Duodenal mucosa (tissue), 2 donors: Measurements from ENCODE around the gene MET.
"Not testable (repeated sequence)": the region's sequence is repeated elsewhere in the genome, so short reads cannot be mapped to it uniquely, and the experiment has no call there.

ENCODE experiments used
- H3K27ac ChIP-seq: one replicate; pipeline ENCODE4 v1.7.0; 2013; ENCODE audit warnings: low read depth, low read length
- H3K27me3 ChIP-seq, 2 donors: one replicate each; pipeline ENCODE4 v1.7.0; 2013; ENCODE audit warnings: low read length in 2 of 2, control low read depth in 1 of 2; ENCODE audit not compliant: insufficient read depth in 2 of 2, control insufficient read depth in 1 of 2
- H3K36me3 ChIP-seq, 2 donors: one replicate each; pipeline ENCODE4 v1.7.0; 2013; ENCODE audit warnings: low read length in 2 of 2, control low read depth in 1 of 2; ENCODE audit not compliant: insufficient read depth in 2 of 2, control insufficient read depth in 1 of 2
- H3K4me1 ChIP-seq, 2 donors: one replicate each; pipeline ENCODE4 v1.7.0; 2013; ENCODE audit warnings: low read length in 2 of 2, control low read depth in 1 of 2; ENCODE audit not compliant: insufficient read depth in 2 of 2, control insufficient read depth in 1 of 2
- H3K4me3 ChIP-seq, 2 donors: one replicate each; pipeline ENCODE4 v1.7.0; 2013; ENCODE audit warnings: low read length in 2 of 2, low read depth in 1 of 2
- H3K9ac ChIP-seq, 2 donors: one replicate each; pipeline ENCODE4 v1.7.0; 2013; ENCODE audit warnings: low read length in 2 of 2, low read depth in 1 of 2
- H3K9me3 ChIP-seq, 2 donors: one replicate each; pipeline ENCODE4 v1.7.0; 2013; ENCODE audit warnings: low read length in 2 of 2, control low read depth in 1 of 2; ENCODE audit not compliant: control insufficient read depth in 1 of 2

Gene MET

DNA sequence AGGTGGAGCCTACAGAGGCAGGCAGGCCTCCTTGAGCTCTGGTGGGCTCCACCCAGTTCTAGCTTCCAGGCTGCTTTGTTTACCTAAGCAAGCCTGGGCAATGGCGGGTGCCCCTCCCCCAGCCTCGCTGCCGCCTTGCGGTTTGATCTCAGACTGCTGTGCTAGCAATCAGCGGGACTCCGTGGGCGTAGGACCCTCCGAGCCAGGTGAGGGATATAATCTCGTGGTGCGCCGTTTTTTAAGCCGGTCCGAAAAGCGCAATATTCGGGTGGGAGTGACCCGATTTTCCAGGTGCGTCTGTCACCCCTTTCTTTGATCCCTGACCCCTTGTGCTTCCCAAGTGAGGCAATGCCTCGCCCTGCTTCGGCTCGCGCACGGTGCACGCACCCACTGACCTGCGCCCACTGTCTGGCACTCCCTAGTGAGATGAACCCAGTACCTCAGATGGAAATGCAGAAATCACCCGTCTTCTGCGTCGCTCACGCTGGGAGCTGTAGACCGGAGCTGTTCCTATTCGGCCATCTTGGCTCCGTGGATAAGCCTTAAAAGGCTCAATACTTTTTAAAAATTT is 52.0 kb downstream of the MET start:
- H3K9ac ChIP-seq, H3K4me1 ChIP-seq, H3K27me3 ChIP-seq, H3K27ac ChIP-seq, H3K36me3 ChIP-seq, H3K9me3 ChIP-seq, H3K4me3 ChIP-seq: not testable (repeated sequence)

GRCh38 chr7:116724560-116725231 is 52.7 kb downstream of the MET start:
- Histone ChIP-seq H3K9me3 (no peaks in the 10 kb centered on the region), H3K27me3 (no peaks in the 10 kb centered on the region), H3K27ac (no peak overlapping the region), H3K9ac (no peak overlapping the region), H3K36me3 (peaks cover 0 to 4% of the 10 kb centered on the region in 2 donors), H3K4me1 (peaks cover 3% of the 10 kb centered on the region in 2 donors), H3K4me3 (no peak overlapping the region)

GRCh38 chr7:116726149-116726548 is 54.2 kb downstream of the MET start:
- Histone ChIP-seq H3K4me3 (no peak overlapping the region), H3K4me1 (peaks cover 3% of the 10 kb centered on the region in 2 donors), H3K27me3 (no peaks in the 10 kb centered on the region), H3K9ac (no peak overlapping the region), H3K36me3 (peaks cover 0 to 4% of the 10 kb centered on the region in 2 donors), H3K27ac (no peak overlapping the region), H3K9me3 (no peaks in the 10 kb centered on the region)

DNA sequence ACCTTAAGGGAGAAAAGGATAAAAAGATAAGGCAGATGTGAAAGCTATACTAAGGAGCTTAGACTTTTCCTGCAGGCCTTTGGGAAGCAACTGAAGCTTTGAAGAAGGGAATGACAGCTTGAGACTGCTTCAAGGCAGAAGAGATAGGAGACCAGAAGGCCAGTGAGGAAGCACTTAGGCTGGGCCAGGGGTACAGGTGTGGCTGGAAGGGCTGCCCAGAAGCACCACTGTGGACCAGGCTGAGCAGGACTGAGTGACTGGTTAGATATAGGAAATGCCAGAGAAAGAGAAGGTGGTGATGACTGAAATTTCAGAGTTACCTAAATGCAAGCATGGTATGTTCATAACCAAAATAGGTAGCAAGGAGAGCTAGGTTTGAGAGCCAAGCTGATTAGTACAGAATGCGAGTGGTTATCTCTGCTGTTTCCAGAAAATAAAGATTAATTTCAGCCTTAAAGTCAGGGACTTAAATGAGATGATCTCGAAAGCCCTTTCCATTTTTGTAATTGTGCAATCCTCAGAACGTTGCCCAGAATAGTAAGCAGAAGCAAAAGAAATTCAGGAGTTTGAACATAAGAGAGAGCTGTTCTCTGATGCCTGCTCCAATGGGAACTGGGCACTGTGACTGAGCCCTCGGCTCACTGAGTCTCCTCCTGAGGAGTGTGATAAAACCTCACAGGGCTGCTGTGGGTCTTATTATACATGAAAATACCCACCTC is 54.9 kb downstream of the MET start:
- no peak overlapping the region for H3K27ac ChIP-seq
- H3K36me3 ChIP-seq = peaks cover 4% of the 10 kb centered on the region in 2 donors
- no peaks in the 10 kb centered on the region for H3K9me3 ChIP-seq
- no peak overlapping the region for H3K4me3 ChIP-seq
- peaks cover 3% of the 10 kb centered on the region in 2 donors for H3K4me1 ChIP-seq
- no peaks in the 10 kb centered on the region for H3K27me3 ChIP-seq
- H3K9ac ChIP-seq = no peak overlapping the region

DNA sequence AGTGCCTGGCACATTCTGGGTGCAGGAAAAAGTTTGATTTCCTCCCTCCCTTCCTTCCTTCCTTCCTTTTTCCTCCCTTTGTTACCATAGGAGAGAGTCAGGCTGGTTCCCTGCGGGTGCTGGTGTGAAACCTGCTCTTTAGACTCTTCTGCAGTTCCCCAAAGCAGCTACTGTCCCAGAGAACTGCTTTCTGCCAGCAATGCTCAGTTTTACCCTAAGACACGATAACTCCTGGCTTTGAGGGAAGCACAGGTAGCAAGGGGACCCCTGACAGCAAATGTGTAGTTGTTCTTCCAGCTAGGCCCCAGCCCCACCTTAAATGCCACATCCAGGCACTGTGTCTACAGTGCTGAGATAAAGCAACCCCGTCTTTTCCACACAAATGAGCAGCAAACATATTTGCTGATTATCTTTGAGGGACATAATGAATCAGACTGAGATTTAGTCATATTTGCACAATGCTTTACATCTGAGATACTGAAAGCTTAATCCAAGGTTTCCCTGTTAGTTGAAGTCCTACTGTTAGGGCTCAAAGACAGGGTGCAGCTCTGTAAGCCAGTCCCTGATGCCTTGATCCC is 55.5 kb downstream of the MET start:
- H3K9ac ChIP-seq = no peak overlapping the region
- peaks cover 4% of the 10 kb centered on the region in 2 donors for H3K36me3 ChIP-seq
- no peak overlapping the region for H3K4me3 ChIP-seq
- H3K27me3 ChIP-seq = no peaks in the 10 kb centered on the region
- no peaks in the 10 kb centered on the region for H3K9me3 ChIP-seq
- peaks cover 3% of the 10 kb centered on the region in 2 donors for H3K4me1 ChIP-seq
- H3K27ac ChIP-seq = no peak overlapping the region

GRCh38 chr7:116728413-116728812 is 56.4 kb downstream of the MET start:
- Histone ChIP-seq H3K4me3 (no peak overlapping the region), H3K9ac (no peak overlapping the region), H3K4me1 (peaks cover 3% of the 10 kb centered on the region in 2 donors), H3K27ac (no peak overlapping the region), H3K36me3 (peaks cover 4% of the 10 kb centered on the region in 2 donors), H3K27me3 (no peaks in the 10 kb centered on the region), H3K9me3 (no peaks in the 10 kb centered on the region)

DNA sequence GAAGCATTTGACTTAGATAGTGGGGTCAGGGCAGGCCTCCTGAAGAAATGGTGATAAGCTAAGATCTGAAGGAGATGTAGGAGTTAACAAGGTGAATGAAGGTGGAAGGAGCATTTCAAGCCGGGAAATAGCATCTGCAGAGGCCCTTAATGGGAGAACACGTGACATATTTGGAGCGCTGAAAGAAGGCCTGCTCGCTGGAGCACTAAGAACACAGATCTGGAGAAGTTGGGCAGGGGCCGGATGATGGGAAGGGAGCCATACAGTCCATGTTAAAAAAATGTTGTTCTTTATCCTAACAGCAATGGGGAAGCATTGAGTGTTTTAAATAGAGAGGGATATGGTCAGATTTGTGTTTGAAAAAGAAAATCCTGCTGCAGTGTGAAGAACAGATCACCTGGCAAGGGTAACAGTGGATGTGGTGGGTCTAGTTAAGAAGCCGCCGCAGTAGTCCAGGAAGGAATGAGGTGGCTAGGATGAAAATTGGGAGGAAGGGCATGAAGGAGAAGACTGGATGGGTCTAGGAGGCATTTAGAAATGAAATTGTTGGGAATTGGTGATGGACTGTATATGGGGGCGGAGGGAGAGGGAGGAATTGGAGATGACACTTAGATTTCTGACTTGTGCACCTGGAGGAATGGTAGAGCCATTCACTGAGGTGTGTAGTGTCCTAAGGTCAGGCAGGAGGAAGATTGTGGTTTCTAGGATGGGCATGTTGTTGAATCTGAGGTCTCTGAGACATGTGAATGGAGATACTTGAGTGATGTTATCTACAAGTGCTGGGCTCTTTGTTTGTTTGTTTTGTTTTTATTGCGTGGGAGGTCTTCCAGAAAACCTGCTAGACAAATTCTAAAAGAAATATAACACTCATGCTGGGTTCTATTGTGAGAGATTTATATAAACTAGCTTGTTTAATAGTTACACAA is 58.4 kb downstream of the MET start:
- H3K36me3 ChIP-seq = peaks cover 4% of the 10 kb centered on the region in 2 donors
- H3K9me3 ChIP-seq = no peaks in the 10 kb centered on the region
- H3K9ac ChIP-seq = no peak overlapping the region
- no peak overlapping the region for H3K4me3 ChIP-seq
- H3K27me3 ChIP-seq = no peaks in the 10 kb centered on the region
- no peak overlapping the region for H3K27ac ChIP-seq
- H3K4me1 ChIP-seq = peaks cover 3% of the 10 kb centered on the region in 2 donors

DNA sequence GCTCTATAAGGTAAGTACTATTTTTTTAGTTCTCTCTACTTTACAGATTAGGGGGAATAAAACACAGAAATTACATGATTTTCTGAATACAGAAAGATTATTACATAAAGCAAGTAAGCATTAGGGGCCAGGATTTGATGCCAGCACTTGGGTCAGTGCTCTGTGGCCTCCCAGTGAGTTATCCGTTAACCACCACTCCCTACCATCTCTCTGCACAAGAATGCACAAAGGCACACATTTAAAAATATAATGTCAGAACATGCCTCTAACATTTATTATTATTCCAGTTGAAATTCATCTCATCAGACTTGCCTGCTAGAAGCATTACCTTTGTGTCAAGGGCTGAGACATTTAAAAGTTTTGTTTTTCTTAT is 59.0 kb downstream of the MET start:
- Histone ChIP-seq H3K36me3 (peaks cover 4% of the 10 kb centered on the region in 2 donors), H3K27ac (no peak overlapping the region), H3K4me1 (peaks cover 3% of the 10 kb centered on the region in 2 donors), H3K4me3 (no peak overlapping the region), H3K27me3 (no peaks in the 10 kb centered on the region), H3K9me3 (no peaks in the 10 kb centered on the region), H3K9ac (no peak overlapping the region)

DNA sequence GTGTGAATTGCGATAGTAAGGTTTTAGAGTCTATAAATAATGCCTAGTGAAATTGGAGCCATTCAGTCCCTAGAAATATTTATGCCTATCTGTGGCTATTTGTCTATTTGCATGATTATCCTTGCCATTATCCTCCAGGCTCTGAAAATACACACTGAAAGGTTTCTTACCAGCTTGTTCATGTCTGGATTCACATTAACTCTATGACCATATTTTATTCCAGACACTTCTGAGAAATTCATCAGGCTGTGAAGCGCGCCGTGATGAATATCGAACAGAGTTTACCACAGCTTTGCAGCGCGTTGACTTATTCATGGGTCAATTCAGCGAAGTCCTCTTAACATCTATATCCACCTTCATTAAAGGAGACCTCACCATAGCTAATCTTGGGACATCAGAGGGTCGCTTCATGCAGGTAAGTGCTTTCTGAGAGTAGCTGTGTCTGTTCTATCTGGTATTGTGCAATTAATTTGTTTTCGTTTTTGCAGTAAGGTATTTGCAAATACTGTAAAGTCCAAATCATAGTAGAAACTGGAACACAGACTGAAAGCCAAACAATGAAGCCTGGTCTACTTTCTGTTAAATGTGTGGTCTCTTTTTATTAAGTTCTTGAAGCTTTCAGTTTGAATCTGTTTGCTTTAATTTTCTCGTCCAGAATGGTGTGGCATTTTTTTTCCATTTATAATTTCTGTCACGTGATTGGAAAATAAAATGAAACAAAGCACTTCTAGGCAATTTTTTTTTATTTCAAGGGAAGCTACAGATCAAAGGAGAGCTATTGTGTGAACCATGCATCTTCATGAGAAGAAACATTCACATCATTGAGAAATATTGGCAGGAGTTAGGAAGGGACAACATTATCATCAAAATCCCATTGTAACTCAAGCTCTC is 59.7 kb downstream of the MET start:
- H3K4me3 ChIP-seq = no peak overlapping the region
- H3K27ac ChIP-seq = no peak overlapping the region
- H3K27me3 ChIP-seq = no peaks in the 10 kb centered on the region
- peaks cover 3% of the 10 kb centered on the region in 2 donors for H3K4me1 ChIP-seq
- no peaks in the 10 kb centered on the region for H3K9me3 ChIP-seq
- H3K9ac ChIP-seq = no peak overlapping the region
- peaks cover 4% of the 10 kb centered on the region in 2 donors for H3K36me3 ChIP-seq
